Esophagus squamous epithelium (tissue), 4 donors: Measurements from ENCODE around the gene ZNF677.

Experiments
- POLR2A ChIP-seq, 4 donors: fragments of 450-650 bp; IDR thresholded peaks; one replicate each; pipeline ENCODE4 v1.6.1; 2017; ENCODE audit warnings: antibody characterized with exemption in 4 of 4, mild to moderate bottlenecking in 4 of 4, moderate library complexity in 3 of 4
- TF ChIP-seq, protein P1 (sequence below), 6 experiments: fragments of 450-650 bp in 4 of 6; fragments of 200-600 bp in 2 of 6; sonication (generic) in 2 of 6; IDR thresholded peaks; one replicate each; pipeline ENCODE4 v1.5.1; 2016 to 2019; ENCODE audit warnings: antibody characterized with exemption in 6 of 6, mild to moderate bottlenecking in 4 of 6, moderate library complexity in 4 of 6

DNA sequence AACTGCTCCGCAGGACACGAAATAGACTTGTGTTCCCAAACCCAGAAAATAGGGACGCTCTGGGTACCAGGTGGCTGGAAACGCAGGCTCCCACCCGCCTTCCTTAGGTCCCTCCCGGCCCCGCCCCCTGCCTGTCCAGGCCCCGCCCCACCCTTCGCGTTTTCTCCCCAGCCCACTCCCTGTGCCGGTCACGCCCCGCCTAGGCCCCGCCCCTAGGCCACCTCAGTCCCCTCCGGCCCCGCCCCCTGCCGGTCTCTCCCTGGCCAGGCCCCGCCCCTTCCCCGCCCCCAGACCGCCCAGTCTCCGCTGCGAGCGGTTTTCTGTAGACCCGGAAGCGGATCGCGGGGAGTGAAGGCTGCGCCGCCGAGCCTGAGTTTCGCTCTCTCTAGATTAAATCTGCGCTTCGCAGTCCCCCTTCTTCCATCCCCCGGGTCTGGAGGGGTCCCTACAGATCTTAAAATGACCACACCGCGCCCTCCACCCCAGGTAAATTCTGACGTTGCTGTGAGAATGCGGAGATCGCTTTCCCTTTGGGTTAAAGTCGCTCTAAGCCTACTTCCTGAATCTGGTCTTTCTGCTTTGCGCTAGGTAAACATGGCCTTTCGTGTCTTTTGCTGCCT, 57.8 kb downstream of the ZNF677 start:
- TF ChIP-seq, protein P1, sequence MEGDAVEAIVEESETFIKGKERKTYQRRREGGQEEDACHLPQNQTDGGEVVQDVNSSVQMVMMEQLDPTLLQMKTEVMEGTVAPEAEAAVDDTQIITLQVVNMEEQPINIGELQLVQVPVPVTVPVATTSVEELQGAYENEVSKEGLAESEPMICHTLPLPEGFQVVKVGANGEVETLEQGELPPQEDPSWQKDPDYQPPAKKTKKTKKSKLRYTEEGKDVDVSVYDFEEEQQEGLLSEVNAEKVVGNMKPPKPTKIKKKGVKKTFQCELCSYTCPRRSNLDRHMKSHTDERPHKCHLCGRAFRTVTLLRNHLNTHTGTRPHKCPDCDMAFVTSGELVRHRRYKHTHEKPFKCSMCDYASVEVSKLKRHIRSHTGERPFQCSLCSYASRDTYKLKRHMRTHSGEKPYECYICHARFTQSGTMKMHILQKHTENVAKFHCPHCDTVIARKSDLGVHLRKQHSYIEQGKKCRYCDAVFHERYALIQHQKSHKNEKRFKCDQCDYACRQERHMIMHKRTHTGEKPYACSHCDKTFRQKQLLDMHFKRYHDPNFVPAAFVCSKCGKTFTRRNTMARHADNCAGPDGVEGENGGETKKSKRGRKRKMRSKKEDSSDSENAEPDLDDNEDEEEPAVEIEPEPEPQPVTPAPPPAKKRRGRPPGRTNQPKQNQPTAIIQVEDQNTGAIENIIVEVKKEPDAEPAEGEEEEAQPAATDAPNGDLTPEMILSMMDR (IDR thresholded peaks at IDR 0.05), result peak in 1 of 6 experiments; percentile 6
- TF ChIP-seq POLR2A (IDR thresholded peaks at IDR 0.05), result peak in 3 of 4 donors; percentile 17 to 66 (median 60)
